HEK293T (cell line): ENCODE measurements around the gene MERTK.

ENCODE experiments used
- ARNT ChIP-seq: fragments of 450-650 bp; IDR thresholded peaks from 2 replicates; pipeline ENCODE4 v1.6.1; 2017; ENCODE audit warnings: mild to moderate bottlenecking
- BHLHE40 ChIP-seq: fragments of 450-650 bp; IDR thresholded peaks from 2 replicates; pipeline ENCODE4 v1.6.1; 2016; ENCODE audit warnings: mild to moderate bottlenecking, moderate library complexity, borderline replicate concordance
- CTBP1 ChIP-seq: fragments of 450-650 bp; IDR thresholded peaks from 2 replicates; pipeline ENCODE4 v1.6.1; 2016; ENCODE audit warnings: borderline replicate concordance
- ELF4 ChIP-seq: fragments of 450-650 bp; IDR thresholded peaks from 2 replicates; pipeline ENCODE4 v1.6.1; 2017; ENCODE audit warnings: antibody characterized with exemption
- FOXA1 ChIP-seq: fragments of 450-650 bp; IDR thresholded peaks from 2 replicates; pipeline ENCODE4 v1.6.1; 2016; ENCODE audit warnings: mild to moderate bottlenecking
- FOXK2 ChIP-seq: fragments of 450-650 bp; IDR thresholded peaks from 2 replicates; pipeline ENCODE4 v1.6.1; 2016; ENCODE audit warnings: mild to moderate bottlenecking
- HDGF ChIP-seq: fragments of 450-650 bp; IDR thresholded peaks from 2 replicates; pipeline ENCODE4 v1.6.1; 2017; ENCODE audit warnings: antibody characterized with exemption, borderline replicate concordance
- PKNOX1 ChIP-seq: fragments of 450-650 bp; IDR thresholded peaks from 2 replicates; pipeline ENCODE4 v1.6.1; 2016
- SP1 ChIP-seq: fragments of 450-650 bp; IDR thresholded peaks from 2 replicates; pipeline ENCODE4 v1.6.1; 2017
- SUZ12 ChIP-seq: fragments of 450-650 bp; IDR thresholded peaks from 2 replicates; pipeline ENCODE4 v1.6.1; 2016; ENCODE audit warnings: mild to moderate bottlenecking
- ZNF384 ChIP-seq: fragments of 450-650 bp; IDR thresholded peaks from 2 replicates; pipeline ENCODE4 v1.6.1; 2016

GRCh38 chr2:112001136-112001715 is 102.8 kb downstream of the MERTK start:
- TF ChIP-seq SP1 = no peak
- no peak for TF ChIP-seq FOXA1
- no peak for TF ChIP-seq FOXK2
- no peak for TF ChIP-seq ZNF384
- no peak for TF ChIP-seq BHLHE40
- no peak for TF ChIP-seq ARNT
- no peak for TF ChIP-seq SUZ12
- no peak for TF ChIP-seq PKNOX1
- no peak for TF ChIP-seq ELF4
- TF ChIP-seq CTBP1 = no peak
- TF ChIP-seq HDGF = no peak
